Subcutaneous adipose tissue (tissue), 4 donors: Measurements from ENCODE around the gene TRIM3. TPM values are rescaled to one million over a fixed set of nuclear protein-coding genes. Genes with fewer than 3 reads are reported as not detected.

ENCODE experiments used
- CTCF ChIP-seq: fragments of 450-650 bp; IDR thresholded peaks from one replicate; pipeline ENCODE4 v1.5.1; 2016; ENCODE audit warnings: low read depth, mild to moderate bottlenecking, control low read depth, antibody characterized with exemption, moderate library complexity
- total RNA-seq, 4 donors: library from RNA; depleted of rRNA; stranded (reverse); fragments of >200 nt; gene quantifications; one replicate each; pipeline ENCODE4 v1.1.0, GENCODE V29; 2016

Gene TRIM3
- total RNA-seq, 4 donors from 2014 or later = 11.9 to 22.0 (median 19.2) TPM

- TF ChIP-seq CTCF = no peak
These were observed 39.6 kb downstream of the TRIM3 start for GRCh38 chr11:6433998-6434660.

GRCh38 chr11:6431861-6432260, 41.9 kb downstream of the TRIM3 start:
- TF ChIP-seq CTCF = no peak

GRCh38 chr11:6427516-6427915, 46.2 kb downstream of the TRIM3 start:
- TF ChIP-seq CTCF = no peak

GRCh38 chr11:6420677-6421076, 53.1 kb downstream of the TRIM3 start:
- no peak for TF ChIP-seq CTCF

GRCh38 chr11:6419009-6419631, 54.6 kb downstream of the TRIM3 start, which contains the start of gene APBB1:
Gene APBB1, minus strand, starts transcription at chr11:6419094. Its CDS starts 7,747 bp downstream, at chr11:6411347.
- TF ChIP-seq CTCF = no peak

GRCh38 chr11:6418557-6419008, 55.2 kb downstream of the TRIM3 start:
- no peak for TF ChIP-seq CTCF

- TF ChIP-seq CTCF = no peak
These were observed 55.7 kb downstream of the TRIM3 start for GRCh38 chr11:6417907-6418556.
